Activated CD8-positive, alpha-beta T cell treated with anti-CD3 and anti-CD28 coated beads, Interleukin-2, amount 10 ng/mL, durations not matched to agents 7 days and 5 days (primary cell): ENCODE results near the gene LRRC40. TPM values are rescaled to one million over a fixed set of nuclear protein-coding genes. Genes with fewer than 3 reads are reported as not detected.
"Not testable (repeated sequence)": the region's sequence is repeated elsewhere in the genome, so short reads cannot be mapped to it uniquely, and the experiment has no call there.

ENCODE experiments used
- ATAC-seq: fragments of 150-1000 bp; cut with Tn5 transposase; one replicate; pipeline ENCODE4 v1.10.0; 2021; ENCODE audit warnings: moderate library complexity
- CTCF ChIA-PET: fragments of 350-600 bp; sonication (Branson Sonifier 250); formaldehyde crosslinking; loops from one replicate; lab custom pipeline; 2021; ENCODE audit warnings: antibody characterized with exemption; lab: Charles Lee
- POLR2A ChIA-PET: fragments of 350-600 bp; sonication (Branson Sonifier 250); formaldehyde crosslinking; loops from one replicate; lab custom pipeline; 2021; ENCODE audit warnings: antibody characterized with exemption; lab: Charles Lee
- DNase-seq: peaks from one replicate; pipeline ENCODE4 v3.0.0-alpha.2; 2020
- H3K27ac Mint-ChIP-seq: one replicate; pipeline ENCODE4 v1.8.0; 2021; ENCODE audit warnings: mild to moderate bottlenecking, mixed read lengths
- H3K27me3 Mint-ChIP-seq: one replicate; pipeline ENCODE4 v1.8.0; 2021; ENCODE audit warnings: low read depth, mixed read lengths
- H3K36me3 Mint-ChIP-seq: one replicate; pipeline ENCODE4 v1.8.0; 2021; ENCODE audit warnings: low read depth, mixed read lengths
- H3K4me1 Mint-ChIP-seq: one replicate; pipeline ENCODE4 v1.8.0; 2021; ENCODE audit warnings: low read depth, mixed read lengths
- H3K4me3 Mint-ChIP-seq: one replicate; pipeline ENCODE4 v1.8.0; 2021; ENCODE audit warnings: mild to moderate bottlenecking, mixed read lengths
- H3K9me3 Mint-ChIP-seq: one replicate; pipeline ENCODE4 v1.8.0; 2022; ENCODE audit warnings: mixed read lengths; ENCODE audit not compliant: insufficient read depth
- total RNA-seq, 2 experiments: library from RNA; stranded (reverse); gene quantifications; one replicate each; pipeline ENCODE4 v1.2.3, GENCODE V29; 2021

LRRC40 gene
- total RNA-seq, 2 experiments from 2014 or later = 22.5 to 22.7 TPM

GRCh38 chr1:70204139-70204538 is 1.2 kb downstream of the LRRC40 start:
- ATAC-seq = no peak
- no peak for DNase-seq
- peaks cover 48% of the 10 kb centered on the region for H3K4me1 Mint-ChIP-seq
- ChIA-PET POLR2A (interaction anchor here (2.7 to 10.3 kb wide), 3 partner anchors 16 to 150 kb away, joined by 9 to 92 read pairs (median 19); partner anchors contain the start of genes ANKRD13C and SRSF11), CTCF (interaction anchor here (1.1 kb wide), 1 partner anchor 877 kb away, joined by 3 read pairs; no protein-coding TSS in a partner anchor)
- H3K27ac Mint-ChIP-seq = peak overlapping the region; percentile 100
- no peaks in the 10 kb centered on the region for H3K27me3 Mint-ChIP-seq
- H3K9me3 Mint-ChIP-seq = no peaks in the 10 kb centered on the region
- H3K4me3 Mint-ChIP-seq = peak overlapping the region; percentile 99
- peaks cover 23% of the 10 kb centered on the region for H3K36me3 Mint-ChIP-seq

- H3K4me1 Mint-ChIP-seq = peaks cover 34% of the 10 kb centered on the region
- DNase-seq = no peak
- no peak overlapping the region for H3K4me3 Mint-ChIP-seq
- H3K9me3 Mint-ChIP-seq = no peaks in the 10 kb centered on the region
- ATAC-seq = no peak
- CTCF ChIA-PET = interaction anchor here (1.0 kb wide), 1 partner anchor 19 kb away, joined by 3 read pairs; the partner anchor contains the start of gene SRSF11
- no peaks in the 10 kb centered on the region for H3K27me3 Mint-ChIP-seq
- POLR2A ChIA-PET = interaction anchor here (0.6 to 10.3 kb wide), 2 partner anchors 18 to 25 kb away, joined by 3 to 92 read pairs; partner anchors contain the start of gene SRSF11
- H3K36me3 Mint-ChIP-seq = peaks cover 12% of the 10 kb centered on the region
- no peak overlapping the region for H3K27ac Mint-ChIP-seq
Measured at GRCh38 chr1:70202173-70202758, 3.1 kb downstream of the LRRC40 start.

- H3K36me3 Mint-ChIP-seq = peaks cover 8% of the 10 kb centered on the region
- ChIA-PET POLR2A (no interaction called here), CTCF (no interaction called here)
- ATAC-seq (no peak), DNase-seq (no peak)
- peaks cover 29% of the 10 kb centered on the region for H3K4me1 Mint-ChIP-seq
- H3K4me3 Mint-ChIP-seq = no peak overlapping the region
- no peaks in the 10 kb centered on the region for H3K27me3 Mint-ChIP-seq
- H3K9me3 Mint-ChIP-seq = no peaks in the 10 kb centered on the region
- H3K27ac Mint-ChIP-seq = no peak overlapping the region
Measured at GRCh38 chr1:70200065-70200464, 5.3 kb downstream of the LRRC40 start.

- Mint-ChIP-seq H3K9me3 (no peaks in the 10 kb centered on the region), H3K27ac (no peak overlapping the region), H3K4me1 (peaks cover 5% of the 10 kb centered on the region), H3K36me3 (peaks cover 15% of the 10 kb centered on the region), H3K27me3 (no peaks in the 10 kb centered on the region), H3K4me3 (no peak overlapping the region)
- no peak for ATAC-seq
- CTCF ChIA-PET = no interaction called here
- POLR2A ChIA-PET = no interaction called here
- DNase-seq = no peak
Measured at GRCh38 chr1:70196333-70196732, 9.0 kb downstream of the LRRC40 start.

- peaks cover 14% of the 10 kb centered on the region for H3K36me3 Mint-ChIP-seq
- ATAC-seq (no peak), DNase-seq (no peak)
- ChIA-PET CTCF (no interaction called here), POLR2A (no interaction called here)
- no peaks in the 10 kb centered on the region for H3K4me1 Mint-ChIP-seq
- no peak overlapping the region for H3K27ac Mint-ChIP-seq
- H3K27me3 Mint-ChIP-seq = no peaks in the 10 kb centered on the region
- H3K4me3 Mint-ChIP-seq = no peak overlapping the region
- no peaks in the 10 kb centered on the region for H3K9me3 Mint-ChIP-seq
Measured at GRCh38 chr1:70195342-70195741, 10.0 kb downstream of the LRRC40 start.

GRCh38 chr1:70194601-70195000 is 10.8 kb downstream of the LRRC40 start:
- Mint-ChIP-seq H3K9me3 (no peaks in the 10 kb centered on the region), H3K4me1 (no peaks in the 10 kb centered on the region), H3K36me3 (peaks cover 14% of the 10 kb centered on the region), H3K27ac (no peak overlapping the region), H3K27me3 (no peaks in the 10 kb centered on the region), H3K4me3 (no peak overlapping the region)
- ATAC-seq = no peak
- DNase-seq = no peak
- ChIA-PET CTCF (interaction anchor here (1.6 kb wide), 1 partner anchor 26 kb away, joined by 5 read pairs; the partner anchor contains the start of gene SRSF11), POLR2A (no interaction called here)

GRCh38 chr1:70192446-70192845 is 12.9 kb downstream of the LRRC40 start:
- ATAC-seq, H3K36me3 Mint-ChIP-seq, POLR2A ChIA-PET: not testable (repeated sequence)

GRCh38 chr1:70190180-70190579 is 15.2 kb downstream of the LRRC40 start:
- peaks cover 8% of the 10 kb centered on the region for H3K36me3 Mint-ChIP-seq
- POLR2A ChIA-PET = no interaction called here
- H3K9me3 Mint-ChIP-seq = no peaks in the 10 kb centered on the region
- no peak overlapping the region for H3K27ac Mint-ChIP-seq
- ATAC-seq (no peak), DNase-seq (no peak)
- H3K4me3 Mint-ChIP-seq = no peak overlapping the region
- H3K27me3 Mint-ChIP-seq = no peaks in the 10 kb centered on the region
- H3K4me1 Mint-ChIP-seq = no peaks in the 10 kb centered on the region
- CTCF ChIA-PET = no interaction called here

More at GRCh38 chr1:70192446-70192845, 12.9 kb downstream of the LRRC40 start:
- H3K9me3 Mint-ChIP-seq, H3K27me3 Mint-ChIP-seq, H3K4me3 Mint-ChIP-seq, H3K27ac Mint-ChIP-seq, DNase-seq, CTCF ChIA-PET, H3K4me1 Mint-ChIP-seq: not testable (repeated sequence)

- no peak for ATAC-seq
- Mint-ChIP-seq H3K4me1 (no peaks in the 10 kb centered on the region), H3K27me3 (no peaks in the 10 kb centered on the region), H3K36me3 (peaks cover 13% of the 10 kb centered on the region), H3K9me3 (no peaks in the 10 kb centered on the region), H3K27ac (no peak overlapping the region), H3K4me3 (no peak overlapping the region)
- CTCF ChIA-PET = interaction anchor here (1.3 kb wide), 1 partner anchor 38 kb away, joined by 3 read pairs; no protein-coding TSS in a partner anchor
- POLR2A ChIA-PET = no interaction called here
- no peak for DNase-seq
Measured at GRCh38 chr1:70188522-70188921, 16.9 kb downstream of the LRRC40 start.

GRCh38 chr1:70185181-70185580 is 20.2 kb downstream of the LRRC40 start:
- DNase-seq, POLR2A ChIA-PET, H3K27ac Mint-ChIP-seq, CTCF ChIA-PET, H3K4me3 Mint-ChIP-seq, H3K4me1 Mint-ChIP-seq, H3K27me3 Mint-ChIP-seq, ATAC-seq, H3K9me3 Mint-ChIP-seq: not testable (repeated sequence)
- peaks cover 13% of the 10 kb centered on the region for H3K36me3 Mint-ChIP-seq

- no peaks in the 10 kb centered on the region for H3K9me3 Mint-ChIP-seq
- ATAC-seq = no peak
- ChIA-PET CTCF (no interaction called here), POLR2A (no interaction called here)
- H3K36me3 Mint-ChIP-seq = peaks cover 12% of the 10 kb centered on the region
- no peak for DNase-seq
- no peaks in the 10 kb centered on the region for H3K27me3 Mint-ChIP-seq
- H3K4me1 Mint-ChIP-seq = no peaks in the 10 kb centered on the region
- no peak overlapping the region for H3K27ac Mint-ChIP-seq
- H3K4me3 Mint-ChIP-seq = no peak overlapping the region
Measured at GRCh38 chr1:70171512-70171911, 33.9 kb downstream of the LRRC40 start.

- Mint-ChIP-seq H3K27ac (no peak overlapping the region), H3K4me1 (no peaks in the 10 kb centered on the region), H3K4me3 (no peak overlapping the region), H3K9me3 (no peaks in the 10 kb centered on the region), H3K36me3 (peaks cover 7% of the 10 kb centered on the region), H3K27me3 (no peaks in the 10 kb centered on the region)
- ATAC-seq = no peak
- POLR2A ChIA-PET = interaction anchor here (0.6 kb wide), 1 partner anchor 47 kb away, joined by 3 read pairs; no protein-coding TSS in a partner anchor
- CTCF ChIA-PET = no interaction called here
- no peak for DNase-seq
Measured at GRCh38 chr1:70169018-70169839, 36.1 kb downstream of the LRRC40 start.
